Urothelium cell line (cell line): ENCODE results near the gene SLBP.

Source experiments
- DNase-seq: peaks from one replicate; pipeline ENCODE4 v3.0.0; 2011; ENCODE audit warnings: low spot score, mixed read lengths
- FAIRE-seq: peaks from 2 replicates; lab custom pipeline; 2011; peaks lifted over from hg19 to GRCh38; lab: Jason Lieb, UNC

SLBP gene

GRCh38 chr4:1728061-1728980 lies 16.2 kb upstream of the SLBP start:
- no peak for DNase-seq
- no peak for FAIRE-seq

DNA sequence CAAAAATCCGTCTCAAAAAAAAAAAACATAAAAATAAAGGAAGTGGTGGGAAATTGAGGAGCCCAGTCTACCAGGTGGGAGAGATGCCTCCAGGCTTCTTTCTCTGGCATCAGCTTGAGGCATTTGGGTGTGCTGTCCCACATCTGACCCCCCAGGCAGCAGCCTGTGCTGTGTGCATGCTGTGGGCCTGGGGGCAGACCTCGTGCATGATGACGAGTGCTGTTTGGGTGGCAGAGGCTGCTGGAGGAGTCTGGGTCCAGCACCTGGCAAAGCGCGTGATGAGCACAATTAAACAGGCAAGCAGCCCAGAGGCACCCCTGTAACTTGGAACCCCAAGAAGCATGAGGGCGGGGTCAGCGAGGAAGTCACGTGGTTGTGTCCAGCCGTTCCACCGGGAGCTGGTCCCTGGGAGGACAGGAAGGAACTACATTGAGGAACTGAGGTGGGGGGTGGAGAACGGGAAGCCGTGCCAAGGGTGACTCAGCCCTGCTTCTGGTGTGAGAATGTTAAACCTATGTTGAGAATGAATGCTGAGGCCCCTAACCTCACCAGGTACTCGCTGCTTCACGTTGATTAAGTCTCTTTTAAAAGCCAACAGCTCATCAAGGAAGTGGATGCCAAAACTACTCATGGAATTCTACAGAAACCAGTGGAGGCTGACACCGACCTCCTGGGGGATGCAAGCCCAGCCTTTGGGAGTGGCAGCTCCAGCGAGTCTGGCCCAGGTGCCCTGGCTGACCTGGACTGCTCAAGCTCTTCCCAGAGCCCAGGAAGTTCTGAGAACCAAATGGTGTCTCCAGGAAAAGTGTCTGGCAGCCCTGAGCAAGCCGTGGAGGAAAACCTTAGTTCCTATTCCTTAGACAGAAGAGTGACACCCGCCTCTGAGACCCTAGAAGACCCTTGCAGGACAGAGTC lies 15.3 kb upstream of the SLBP start:
- DNase-seq (peak; percentile 53), FAIRE-seq (no peak)

GRCh38 chr4:1726146-1726934 lies 14.2 kb upstream of the SLBP start:
- FAIRE-seq (no peak), DNase-seq (peak; percentile 64)

- FAIRE-seq (no peak), DNase-seq (no peak)
These were observed 13.4 kb upstream of the SLBP start for GRCh38 chr4:1725521-1725920.

- FAIRE-seq (no peak), DNase-seq (no peak)
These were observed 11.1 kb upstream of the SLBP start for GRCh38 chr4:1723131-1723801.

DNA sequence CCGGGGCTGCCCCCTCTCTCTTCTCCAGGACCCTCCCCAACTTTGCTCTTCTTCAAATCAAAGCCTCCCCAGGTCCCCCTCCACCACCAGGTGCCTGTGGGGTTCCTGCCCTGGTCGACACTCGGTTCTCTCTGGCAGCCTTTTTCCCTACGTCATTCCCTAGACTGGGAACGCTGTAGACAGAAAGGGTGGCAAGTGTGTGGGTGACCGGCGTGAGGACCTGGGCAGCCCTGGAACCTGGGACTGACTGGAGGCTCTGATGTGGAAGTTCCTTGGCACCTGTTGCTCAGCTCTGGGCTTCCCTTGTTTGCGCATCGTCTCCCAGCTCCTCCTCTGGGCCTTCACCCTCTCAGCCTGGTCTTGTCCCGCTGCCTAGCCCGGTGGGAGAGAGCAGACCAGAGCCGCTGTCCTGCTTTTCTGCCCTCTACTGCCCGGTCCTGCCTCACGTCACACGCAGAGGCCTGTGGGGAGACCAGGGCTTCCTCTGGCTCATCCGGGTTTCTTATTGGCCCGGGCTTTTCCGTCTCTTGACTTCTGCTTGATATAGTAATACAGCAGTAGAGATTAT lies 10.5 kb upstream of the SLBP start:
- DNase-seq (no peak), FAIRE-seq (no peak)

DNA sequence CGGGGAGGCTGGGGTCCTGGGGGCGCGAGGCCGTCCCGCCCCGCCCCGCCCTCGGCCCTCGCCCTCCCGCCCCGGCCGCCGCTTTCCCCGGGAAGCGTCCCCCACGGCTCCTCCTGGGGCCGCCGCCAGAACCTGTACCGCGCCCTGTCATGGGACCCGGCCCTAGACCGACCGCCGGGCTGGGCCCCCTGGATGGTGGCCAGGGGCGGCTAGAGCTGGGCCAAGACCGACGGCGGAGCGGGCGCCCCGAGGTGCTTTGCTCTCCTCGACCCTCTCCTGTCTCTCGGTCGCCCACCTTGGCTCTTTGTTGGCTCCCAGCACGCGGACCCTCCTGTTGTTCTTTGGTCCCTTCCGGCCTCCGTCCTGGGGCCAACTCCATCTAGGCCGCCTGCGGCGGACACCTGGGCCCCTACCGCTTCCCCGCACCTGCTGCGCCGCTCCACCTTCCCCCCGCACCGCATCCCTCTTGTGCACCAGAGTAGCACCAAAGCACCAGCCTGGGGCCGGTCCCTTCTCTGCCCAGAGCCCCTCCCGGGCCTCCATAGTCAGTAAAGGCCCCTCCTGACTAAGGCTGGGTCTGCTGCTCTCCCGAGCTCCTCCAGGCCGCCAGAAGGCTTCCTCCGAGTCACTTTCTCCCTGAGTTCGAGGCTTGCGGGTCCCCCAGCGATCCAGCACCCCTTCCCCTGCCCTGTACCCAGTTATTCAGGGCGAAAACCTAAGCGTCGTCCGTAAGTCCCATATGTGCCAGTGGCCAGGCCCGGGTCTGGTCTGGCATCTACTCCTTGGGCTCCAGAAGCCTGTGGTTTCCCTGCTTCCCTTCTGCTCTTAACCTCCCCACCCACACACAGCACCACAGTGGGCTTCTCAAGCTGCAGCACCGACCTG lies 9.8 kb upstream of the SLBP start:
- no peak for DNase-seq
- no peak for FAIRE-seq

DNA sequence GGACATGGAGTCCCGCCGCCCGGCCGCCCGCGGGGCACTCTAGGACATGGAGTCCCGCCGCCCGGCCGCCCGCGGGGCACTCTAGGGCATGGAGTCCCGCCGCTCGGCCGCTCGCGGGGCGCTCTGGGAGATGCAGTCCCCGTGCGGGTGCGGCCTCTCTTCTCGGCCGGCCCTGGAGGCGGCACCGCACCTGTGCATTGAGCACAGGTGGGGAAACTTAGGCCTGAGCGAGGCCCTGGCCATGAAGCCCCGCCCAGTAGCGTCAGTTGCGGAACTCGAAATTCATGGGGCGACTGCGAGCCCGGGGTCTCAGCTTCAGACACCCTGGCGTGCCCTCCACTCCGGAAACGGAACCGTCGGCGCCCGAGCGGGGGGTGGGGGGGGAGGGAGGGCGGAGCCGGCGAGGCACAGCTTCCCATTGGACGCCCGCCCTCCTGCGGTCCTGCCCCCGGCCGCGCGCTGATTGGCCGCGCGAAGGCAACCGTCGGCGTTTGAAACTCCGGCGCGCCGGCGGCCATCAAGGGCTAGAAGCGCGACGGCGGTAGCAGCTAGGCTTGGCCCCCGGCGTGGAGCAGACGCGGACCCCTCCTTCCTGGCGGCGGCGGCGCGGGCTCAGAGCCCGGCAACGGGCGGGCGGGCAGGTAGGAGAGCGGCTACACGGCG lies 9.0 kb upstream of the SLBP start, which contains the start of the genes TACC3 and TMEM129:
TSS of gene TACC3 (plus strand) at position 519 of the 663 bp plus-strand sequence. CDS start 1,901 bp downstream, outside the sequence.
TSS of gene TMEM129 (minus strand) at position 321 of the 663 bp plus-strand sequence. CDS start 486 bp downstream, outside the sequence.
- DNase-seq (peak; percentile 95), FAIRE-seq (no peak)

GRCh38 chr4:1720163-1720983 lies 8.3 kb upstream of the SLBP start:
- no peak for FAIRE-seq
- DNase-seq: no peak

- no peak for DNase-seq
- no peak for FAIRE-seq
These were observed 6.2 kb upstream of the SLBP start for GRCh38 chr4:1718095-1718850.

DNA sequence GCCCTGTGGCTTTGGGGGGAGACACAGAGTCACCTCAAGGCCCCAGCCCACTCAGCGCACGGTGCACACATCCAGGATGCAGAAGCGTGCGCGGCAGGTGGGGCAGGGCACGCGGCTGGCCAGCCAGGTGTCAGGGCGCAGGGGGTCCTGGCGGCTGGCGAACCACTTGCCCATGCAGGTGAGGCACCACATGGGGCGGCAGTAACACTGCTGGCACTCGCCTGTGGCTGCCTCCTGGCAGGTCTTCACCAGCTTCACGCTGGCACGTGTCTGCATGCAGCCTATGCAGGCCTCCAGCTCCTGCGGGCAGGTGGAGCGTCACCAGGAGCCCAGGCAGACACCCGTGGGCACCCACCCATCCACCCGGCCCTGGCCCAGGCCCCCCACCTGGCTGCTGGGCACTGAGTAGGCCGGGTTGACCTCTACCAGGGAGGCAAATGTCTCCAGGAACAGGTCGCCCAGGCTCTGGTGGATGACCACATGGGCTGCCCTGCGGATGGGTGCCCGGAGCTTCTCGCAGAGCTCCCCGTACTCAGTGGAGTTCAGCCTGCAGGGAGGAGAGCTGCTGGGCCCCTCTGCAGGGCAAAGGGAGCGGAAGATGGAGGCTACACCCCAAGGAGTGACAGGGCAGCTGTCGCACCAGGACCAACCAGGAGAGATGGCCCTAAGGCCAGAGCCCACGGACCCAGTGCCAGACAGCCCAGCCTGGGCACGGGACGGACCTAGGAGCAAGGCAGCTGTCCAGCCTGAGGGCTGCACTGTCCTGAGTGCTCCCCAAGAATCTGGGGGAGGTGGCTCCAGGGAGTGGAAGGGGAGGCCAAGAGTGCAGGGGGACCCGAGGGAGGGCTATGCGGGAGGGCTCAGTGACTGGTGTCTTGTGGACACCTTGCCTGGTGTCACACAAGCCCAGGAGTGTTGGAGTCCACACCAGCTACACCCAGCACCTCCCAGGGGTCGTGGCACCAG lies 5.3 kb upstream of the SLBP start:
- DNase-seq: no peak
- FAIRE-seq: no peak

- FAIRE-seq (no peak), DNase-seq (no peak)
These were observed 4.2 kb upstream of the SLBP start for GRCh38 chr4:1716065-1716945.

DNA sequence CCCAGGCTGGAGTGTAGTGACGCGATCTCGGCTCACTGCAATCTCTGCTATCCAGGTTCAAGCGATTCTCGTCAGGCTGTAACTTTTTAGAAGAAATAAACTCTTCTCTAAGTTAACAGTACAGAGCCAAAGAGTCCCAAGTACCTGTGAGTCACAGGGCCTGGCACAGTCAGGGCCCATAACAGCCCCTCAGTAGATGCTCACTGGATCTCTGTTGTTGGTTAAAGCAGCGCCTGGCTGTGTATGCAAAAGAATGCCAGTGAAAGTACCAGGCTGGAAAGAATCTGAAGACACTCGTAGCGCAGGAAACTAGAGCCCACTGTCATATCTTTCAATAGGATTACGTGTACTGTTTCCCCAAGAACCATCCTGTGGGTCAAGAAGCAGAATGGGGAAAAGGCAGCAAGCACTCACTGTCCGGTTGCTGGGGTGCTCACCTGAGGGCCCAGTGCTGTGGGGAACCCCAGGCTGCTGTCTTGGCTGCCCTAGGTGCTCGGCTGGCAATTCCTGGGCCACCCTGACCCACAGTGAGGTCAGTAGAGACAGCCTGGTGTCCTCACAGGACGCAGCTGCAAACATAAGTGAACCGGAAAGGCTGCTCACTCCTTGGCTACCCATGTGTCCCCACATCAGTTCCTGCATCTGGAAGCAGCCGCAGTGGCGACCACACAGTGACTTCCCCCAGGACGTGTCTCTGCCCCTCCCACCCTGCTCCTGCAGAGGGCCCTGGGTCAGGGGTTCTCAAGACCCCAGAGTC lies 3.1 kb upstream of the SLBP start:
- DNase-seq (no peak), FAIRE-seq (no peak)
